GM12878 (cell line): ENCODE data around the gene MGLL. TPM values are rescaled to one million over a fixed set of nuclear protein-coding genes. Genes with fewer than 3 reads are reported as not detected.

ENCODE experiments used
- ATAC-seq: fragments of 200-7000 bp; cut with Tn5 transposase; 3 replicates; pipeline ENCODE4 v1.9.1; 2020; ENCODE audit warnings: mild to moderate bottlenecking, moderate library complexity
- BruUV-seq: library from RNA; stranded (reverse); fragments of 400-500 nt; replicated peaks from 2 replicates; lab custom pipeline; 2021; lab: Mats Ljungman, UMichigan
- CTCF ChIA-PET: fragments of 300-600 bp; sonication (Branson Sonifier 250); formaldehyde crosslinking; extraction: SDS; loops from one replicate; lab custom pipeline; 2021; ENCODE audit warnings: inconsistent platforms; lab: Yijun Ruan, JAX
- POLR2A ChIA-PET: fragments of 350-600 bp; formaldehyde crosslinking; extraction: SDS; loops from one replicate; lab custom pipeline; 2021; ENCODE audit warnings: inconsistent platforms; lab: Charles Lee
- RAD21 ChIA-PET: fragments of 300-600 bp; sonication (Branson Sonifier 250); formaldehyde crosslinking; loops from one replicate; lab custom pipeline; 2023; ENCODE audit warnings: antibody characterized with exemption; ENCODE audit not compliant: unreplicated experiment; lab: Charles Lee
- SMC1A ChIA-PET: fragments of 300-600 bp; sonication (Branson Sonifier 250); formaldehyde crosslinking; loops from one replicate; lab custom pipeline; 2023; ENCODE audit not compliant: unreplicated experiment, uncharacterized antibody; lab: Charles Lee
- DNase-seq: peaks from one replicate; pipeline ENCODE4 v3.0.0-alpha.2; 2011; ENCODE audit warnings: low read depth, low spot score
- FAIRE-seq: peaks from 3 replicates; lab custom pipeline; 2011; peaks lifted over from hg19 to GRCh38; lab: Jason Lieb, UNC
- H2AFZ ChIP-seq: 2 replicates; pipeline ENCODE4 v1.6.0; 2011; ENCODE audit warnings: low read depth, low read length, control low read depth; ENCODE audit not compliant: control insufficient read depth
- H3K27ac ChIP-seq: 2 replicates; pipeline ENCODE4 v1.5.1; 2011; ENCODE audit warnings: control low read depth; ENCODE audit not compliant: control insufficient read depth, insufficient read depth
- H3K27me3 ChIP-seq, 2 experiments: replicated peaks in 1 of 2; 2 replicates each; pipeline versions ENCODE4 v1.6.0 to v1.6.1; 2011; ENCODE audit warnings: low read length in 1 of 2; ENCODE audit not compliant: control insufficient read depth in 2 of 2, insufficient read depth in 2 of 2
- H3K36me3 ChIP-seq, 2 experiments: 2 replicates each; pipeline ENCODE4 v1.5.1; 2011; ENCODE audit warnings: low read length in 1 of 2; ENCODE audit not compliant: control insufficient read depth in 2 of 2, insufficient read depth in 2 of 2
- H3K4me1 ChIP-seq: 2 replicates; pipeline ENCODE4 v1.6.1; 2011; ENCODE audit warnings: mild to moderate bottlenecking, low read length, moderate library complexity, mixed read lengths; ENCODE audit not compliant: control insufficient read depth, insufficient read depth
- H3K4me2 ChIP-seq: 2 replicates; pipeline ENCODE4 v1.6.0; 2011; ENCODE audit warnings: control low read depth; ENCODE audit not compliant: control insufficient read depth, insufficient read depth
- H3K4me3 ChIP-seq: fragments of 200-600 bp; sonication (generic); 2 replicates; pipeline ENCODE4 v1.5.1; 2016
- H3K79me2 ChIP-seq: 2 replicates; pipeline ENCODE4 v1.6.0; 2011; ENCODE audit warnings: low read length; ENCODE audit not compliant: control insufficient read depth, insufficient read depth
- H3K9ac ChIP-seq: 2 replicates; pipeline ENCODE4 v1.8.0; 2011; ENCODE audit warnings: low read length, control low read depth, mixed read lengths; ENCODE audit not compliant: control insufficient read depth, insufficient read depth
- H3K9me3 ChIP-seq: replicated peaks from 3 replicates; pipeline ENCODE4 v1.5.1; 2011; ENCODE audit warnings: mild to moderate bottlenecking, low read length; ENCODE audit not compliant: control insufficient read depth, insufficient read depth
- H4K20me1 ChIP-seq: 2 replicates; pipeline ENCODE4 v1.6.0; 2011; ENCODE audit not compliant: control insufficient read depth, insufficient read depth
- CHD2 ChIP-seq: IDR thresholded peaks from 2 replicates; pipeline ENCODE4 v1.6.1; 2011; ENCODE audit warnings: low read depth, low read length, improper control_type of control experiment, borderline replicate concordance
- E2F4 ChIP-seq: IDR thresholded peaks from 2 replicates; pipeline ENCODE4 v1.6.1; 2012; ENCODE audit warnings: low read depth, low read length, improper control_type of control experiment
- EED ChIP-seq: sonication (generic); IDR thresholded peaks from 2 replicates; pipeline ENCODE4 v1.6.1; 2016; ENCODE audit warnings: antibody characterized with exemption, low read depth
- NFXL1 ChIP-seq: fragments of 450-650 bp; IDR thresholded peaks from 2 replicates; pipeline ENCODE4 v1.6.1; 2017; ENCODE audit warnings: antibody characterized with exemption, mild to moderate bottlenecking, borderline replicate concordance
- POLR2A ChIP-seq: IDR thresholded peaks from 2 replicates; pipeline ENCODE4 v1.6.1; 2011; ENCODE audit warnings: low read depth, mild to moderate bottlenecking, low read length
- POLR2AphosphoS2 ChIP-seq: IDR thresholded peaks from 2 replicates; pipeline ENCODE4 v1.6.1; 2011; ENCODE audit warnings: low read depth, mild to moderate bottlenecking, low read length, improper control_type of control experiment, moderate library complexity
- SP1 ChIP-seq: IDR thresholded peaks from one replicate; pipeline ENCODE4 v1.6.1; 2011; ENCODE audit warnings: low read depth, low read length
- SREBF1 ChIP-seq: IDR thresholded peaks from 2 replicates; pipeline ENCODE4 v1.6.1; 2012; ENCODE audit warnings: mild to moderate bottlenecking, low read length
- SUPT20H ChIP-seq: IDR thresholded peaks from 2 replicates; pipeline ENCODE4 v1.6.1; 2011; ENCODE audit warnings: low read depth, mild to moderate bottlenecking, low read length, moderate library complexity, borderline replicate concordance; ENCODE audit not compliant: control insufficient read depth
- TARDBP ChIP-seq: IDR thresholded peaks from 2 replicates; pipeline ENCODE4 v1.6.1; 2016; ENCODE audit warnings: borderline replicate concordance
- USF1 ChIP-seq: IDR thresholded peaks from 2 replicates; pipeline ENCODE4 v1.6.1; 2011; ENCODE audit warnings: borderline replicate concordance, low read depth, mild to moderate bottlenecking, moderate library complexity, mixed read lengths, low read length; ENCODE audit not compliant: insufficient read depth; ENCODE audit errors: extremely low read length
- ZNF622 ChIP-seq: fragments of 450-650 bp; IDR thresholded peaks from 2 replicates; pipeline ENCODE4 v1.6.1; 2017; ENCODE audit warnings: mild to moderate bottlenecking, inconsistent platforms
- WGBS: methylation state at CpG from one replicate; pipeline ENCODE4 v1.1.6; 2016; ENCODE audit warnings: low lambda C conversion rate; ENCODE audit not compliant: insufficient replicate concordance, insufficient coverage; ENCODE audit errors: missing lambda C conversion rate; 5-methylcytosine and 5-hydroxymethylcytosine counted together
- in situ Hi-C: fragments of 300-500 bp; cut with MboI; formaldehyde crosslinking; loops from 9 replicates; pipeline ENCODE4 v1.14.3; 2018; ENCODE audit warnings: mixed read lengths
- intact Hi-C: fragments of 100-400 bp; cut with micrococcal nuclease; formaldehyde crosslinking; loops from one replicate; pipeline ENCODE4 v1.14.2; 2022; ENCODE audit not compliant: unreplicated experiment
- polyA plus RNA-seq, 11 experiments: library from polyadenylated mRNA; depleted of rRNA in 4 of 11; unstranded in 6 of 11; stranded (reverse) in 5 of 11; fragments of >200 nt; fragmentation: Nextera tagmentation in 4 of 11; fragmentation: Illumina TruSeq in 1 of 11; extraction: Ambion mirVana in 4 of 11; extraction: Trizol in 1 of 11; gene quantifications; 1 replicate in 1 of 11; 2 replicates in 10 of 11; pipeline versions ENCODE4 v1.2.1 to v1.2.3, GENCODE V29; 2011 to 2016; ENCODE audit warnings: inconsistent platforms in 2 of 11, missing spikeins in 2 of 11, low read depth in 1 of 11
- total RNA-seq, 4 experiments: library from RNA; depleted of rRNA in 3 of 4; stranded (reverse); fragments of >200 nt in 3 of 4; fragmentation: Illumina TruSeq in 1 of 4; extraction: Trizol in 1 of 4; gene quantifications; 2 replicates each; pipeline versions ENCODE4 v1.2.1 to v1.2.3, GENCODE V29; 2013 to 2021

The MGLL gene
- total and polyA plus RNA-seq, 10 of the 15 experiments (the other 5 are each of a cell fraction or from before 2014, with no cell fraction given): 44.9 to 177 (median 72.9) TPM

- POLR2A ChIA-PET: no interaction called here
- in situ Hi-C loops: no loop called here
- no peak overlapping the region for H3K4me2 ChIP-seq
- intact Hi-C loops: no loop called here
- H3K27me3 ChIP-seq: no peaks in the 10 kb centered on the region
- no peak for DNase-seq
- H3K4me1 ChIP-seq: no peaks in the 10 kb centered on the region; the same call in 1 of the 2 replicates
- RAD21 ChIA-PET: interaction anchor here (1.1 kb wide), 1 partner anchor 77 kb away, joined by 3 read pairs; no protein-coding TSS in a partner anchor
- H3K4me3 ChIP-seq: no peak overlapping the region
- no peak for FAIRE-seq
- ATAC-seq: no peak
- H2AFZ ChIP-seq: no peak overlapping the region
- no peaks in the 10 kb centered on the region for H4K20me1 ChIP-seq
- TF ChIP-seq SREBF1 (no peak), SP1 (no peak), SUPT20H (no peak), TARDBP (no peak)
- no peaks in the 10 kb centered on the region for H3K79me2 ChIP-seq
- SMC1A ChIA-PET: interaction anchor here (1.0 to 1.1 kb wide), 2 partner anchors 8 to 31 kb away, joined by 3 read pairs; no protein-coding TSS in a partner anchor
- H3K36me3 ChIP-seq: no peaks in the 10 kb centered on the region
- CTCF ChIA-PET: interaction anchor here (0.9 to 1.3 kb wide), 2 partner anchors 9 to 15 kb away, joined by 3 to 4 read pairs; no protein-coding TSS in a partner anchor
- H3K9me3 ChIP-seq: no peaks in the 10 kb centered on the region
- 69% methylated on average over 4 of the region's 4 CpGs for WGBS
- H3K27ac ChIP-seq: no peak overlapping the region
- BruUV-seq: no TSS peak
- no peak overlapping the region for H3K9ac ChIP-seq
Measured at GRCh38 chr3:127865941-127866340, 43.6 kb upstream of the MGLL start.

DNA sequence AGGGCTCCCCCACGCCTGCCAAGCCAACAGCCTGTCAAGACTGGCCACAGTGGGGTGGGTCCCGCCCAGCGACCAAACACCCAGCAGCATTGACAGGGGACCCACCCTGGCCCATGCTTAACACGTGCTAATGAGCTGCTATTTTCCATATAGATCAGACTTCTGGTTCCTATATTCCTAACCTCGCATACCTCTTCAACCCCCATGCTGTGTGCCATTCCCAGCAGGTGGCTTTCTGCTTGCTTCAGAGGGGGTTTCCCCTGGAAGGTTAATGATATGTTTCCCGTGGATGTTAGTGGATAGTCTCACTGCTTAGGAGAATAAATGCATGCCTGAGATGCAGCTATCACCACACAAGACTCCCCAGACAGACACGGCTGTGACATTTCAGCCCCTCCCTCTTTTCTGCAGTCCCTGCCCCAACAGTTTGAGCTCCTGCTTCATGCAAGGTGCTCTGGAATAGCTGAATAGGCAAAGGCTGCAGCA, 37.9 kb upstream of the MGLL start:
- no peaks in the 10 kb centered on the region; the same call in 1 of the 2 replicates for H3K4me1 ChIP-seq
- 34% methylated on average over 7 of the region's 7 CpGs for WGBS
- H3K27ac ChIP-seq: no peak overlapping the region
- H3K4me2 ChIP-seq: no peak overlapping the region
- no peak overlapping the region for H3K9ac ChIP-seq
- ChIA-PET SMC1A (no interaction called here), RAD21 (no interaction called here), POLR2A (no interaction called here), CTCF (no interaction called here)
- H2AFZ ChIP-seq: no peak overlapping the region
- no TSS peak for BruUV-seq
- FAIRE-seq (no peak), ATAC-seq (no peak), DNase-seq (no peak)
- H3K4me3 ChIP-seq: no peak overlapping the region
- no peaks in the 10 kb centered on the region for H4K20me1 ChIP-seq
- intact Hi-C loops (no loop called here), in situ Hi-C loops (no loop called here)
- H3K27me3 ChIP-seq: no peaks in the 10 kb centered on the region
- H3K79me2 ChIP-seq: no peaks in the 10 kb centered on the region
- H3K9me3 ChIP-seq: no peaks in the 10 kb centered on the region
- H3K36me3 ChIP-seq: no peaks in the 10 kb centered on the region
- TF ChIP-seq POLR2A (no peak), CHD2 (no peak), EED (no peak), POLR2AphosphoS2 (no peak), USF1 (no peak), NFXL1 (no peak), E2F4 (no peak), ZNF622 (no peak)
